Testis (tissue), 2 donors: ENCODE results near the gene BOLA3.

Source experiments
- POLR2A ChIP-seq: fragments of 450-650 bp; IDR thresholded peaks from one replicate; pipeline ENCODE4 v1.6.1; 2017; ENCODE audit warnings: antibody characterized with exemption, mild to moderate bottlenecking, moderate library complexity
- TF ChIP-seq, protein P1 (sequence below), 3 experiments: fragments of 450-650 bp in 2 of 3; fragments of 200-600 bp in 1 of 3; sonication (generic) in 1 of 3; IDR thresholded peaks; one replicate each; pipeline ENCODE4 v1.5.1; 2016 to 2019; ENCODE audit warnings: antibody characterized with exemption in 3 of 3, mild to moderate bottlenecking in 2 of 3, moderate library complexity in 1 of 3

DNA sequence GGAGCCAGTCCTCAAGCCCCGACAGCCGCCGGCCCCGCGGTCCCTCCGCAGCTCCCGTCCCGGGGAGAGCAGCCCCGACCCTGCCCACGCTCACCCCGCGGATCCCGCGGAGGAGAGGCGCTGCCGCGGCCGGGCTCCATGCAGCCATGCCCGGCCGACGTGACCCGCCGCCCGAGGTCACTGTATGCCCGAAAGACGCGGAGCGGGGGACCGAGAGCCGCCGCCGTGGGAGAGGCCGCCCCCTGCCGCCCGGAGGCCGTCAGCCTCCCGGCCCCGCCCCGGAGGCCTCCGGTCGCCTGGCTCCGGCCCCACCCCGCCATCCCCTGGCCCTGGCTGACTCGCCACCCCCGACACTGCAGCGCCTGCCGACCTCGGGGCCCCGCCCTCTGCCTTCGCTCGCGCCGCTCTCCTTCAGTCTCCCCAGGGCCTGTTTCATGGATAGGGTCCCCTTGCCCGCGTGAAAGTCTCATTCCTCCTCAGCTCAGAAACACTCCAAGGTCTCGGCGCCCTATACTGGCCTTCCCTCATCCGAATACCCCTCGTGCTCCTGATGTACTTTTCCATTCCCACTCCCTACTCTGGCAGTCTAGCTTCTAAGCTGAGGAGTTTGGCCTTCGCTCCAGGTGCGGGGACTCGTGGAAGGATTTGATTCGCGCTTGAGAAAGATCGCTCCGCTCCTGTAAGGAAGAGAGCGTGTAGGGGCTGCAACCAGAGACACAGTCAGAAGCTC is at the start of gene BOLA3:
- TF ChIP-seq, protein P1, sequence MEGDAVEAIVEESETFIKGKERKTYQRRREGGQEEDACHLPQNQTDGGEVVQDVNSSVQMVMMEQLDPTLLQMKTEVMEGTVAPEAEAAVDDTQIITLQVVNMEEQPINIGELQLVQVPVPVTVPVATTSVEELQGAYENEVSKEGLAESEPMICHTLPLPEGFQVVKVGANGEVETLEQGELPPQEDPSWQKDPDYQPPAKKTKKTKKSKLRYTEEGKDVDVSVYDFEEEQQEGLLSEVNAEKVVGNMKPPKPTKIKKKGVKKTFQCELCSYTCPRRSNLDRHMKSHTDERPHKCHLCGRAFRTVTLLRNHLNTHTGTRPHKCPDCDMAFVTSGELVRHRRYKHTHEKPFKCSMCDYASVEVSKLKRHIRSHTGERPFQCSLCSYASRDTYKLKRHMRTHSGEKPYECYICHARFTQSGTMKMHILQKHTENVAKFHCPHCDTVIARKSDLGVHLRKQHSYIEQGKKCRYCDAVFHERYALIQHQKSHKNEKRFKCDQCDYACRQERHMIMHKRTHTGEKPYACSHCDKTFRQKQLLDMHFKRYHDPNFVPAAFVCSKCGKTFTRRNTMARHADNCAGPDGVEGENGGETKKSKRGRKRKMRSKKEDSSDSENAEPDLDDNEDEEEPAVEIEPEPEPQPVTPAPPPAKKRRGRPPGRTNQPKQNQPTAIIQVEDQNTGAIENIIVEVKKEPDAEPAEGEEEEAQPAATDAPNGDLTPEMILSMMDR (IDR thresholded peaks at IDR 0.05): peak; percentile 53 to 68 (median 53)
- no peak for TF ChIP-seq POLR2A
